ENCODE results near the gene RHBDF2. TPM values are rescaled to one million over a fixed set of nuclear protein-coding genes. Genes with fewer than 3 reads are reported as not detected.

RHBDF2 gene
- total RNA-seq, 4 donors from 2014 or later = 33.1 to 99.0 (median 73.5) TPM

DNA sequence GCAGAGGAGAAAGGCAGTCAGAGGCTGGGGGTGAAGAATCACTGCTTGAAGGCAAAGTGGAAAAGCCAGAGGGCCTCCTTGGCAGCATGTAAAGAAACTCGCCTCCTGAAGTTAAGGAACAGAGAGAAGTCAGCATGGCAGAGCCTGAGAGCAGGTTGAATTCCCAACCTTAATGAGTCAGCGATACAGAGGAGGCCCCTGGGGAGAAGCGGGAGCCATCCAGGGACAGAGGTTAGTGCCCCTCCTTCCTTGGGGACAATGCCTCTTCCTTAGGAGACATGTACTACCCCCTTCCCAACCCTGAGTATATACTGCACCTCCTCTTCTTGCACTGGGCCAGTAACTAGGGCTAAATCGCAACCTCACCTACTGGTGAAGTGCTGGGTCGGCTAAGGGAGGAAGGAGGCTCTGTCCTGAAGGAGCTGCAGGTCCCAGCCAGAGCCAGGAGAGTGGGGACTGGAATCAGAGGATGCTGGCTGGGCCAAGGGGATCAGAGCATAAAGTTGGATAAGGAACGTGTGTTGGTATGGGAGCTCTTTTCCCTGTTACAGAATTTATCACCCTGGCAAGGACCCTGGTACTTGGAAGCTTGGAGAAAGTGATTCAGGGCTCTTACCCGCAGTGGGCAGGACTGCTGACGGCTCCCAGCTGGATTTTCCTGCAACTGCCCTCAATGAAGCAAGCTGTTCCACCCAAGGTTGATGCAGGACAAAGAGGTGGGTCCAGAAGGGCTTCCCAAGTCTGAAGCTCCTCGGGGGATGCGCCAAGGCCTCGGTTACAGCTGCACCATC lies 39.3 kb downstream of the RHBDF2 start:
- Histone ChIP-seq H3K27ac (no peak overlapping the region), H3K36me3 (no peaks in the 10 kb centered on the region), H3K4me3 (no peak overlapping the region), H3K9me3 (no peaks in the 10 kb centered on the region), H3K4me1 (peaks cover 0 to 10% (median 0%) of the 10 kb centered on the region in 4 donors), H3K27me3 (no peaks in the 10 kb centered on the region)
- DNase-seq (ENCODE audit: low spot score in 2 of 2) = no peak
- WGBS, 2 donors = 83 to 84% methylated on average over 8 to 9 of the region's 11 CpGs
- TF ChIP-seq, protein P1, sequence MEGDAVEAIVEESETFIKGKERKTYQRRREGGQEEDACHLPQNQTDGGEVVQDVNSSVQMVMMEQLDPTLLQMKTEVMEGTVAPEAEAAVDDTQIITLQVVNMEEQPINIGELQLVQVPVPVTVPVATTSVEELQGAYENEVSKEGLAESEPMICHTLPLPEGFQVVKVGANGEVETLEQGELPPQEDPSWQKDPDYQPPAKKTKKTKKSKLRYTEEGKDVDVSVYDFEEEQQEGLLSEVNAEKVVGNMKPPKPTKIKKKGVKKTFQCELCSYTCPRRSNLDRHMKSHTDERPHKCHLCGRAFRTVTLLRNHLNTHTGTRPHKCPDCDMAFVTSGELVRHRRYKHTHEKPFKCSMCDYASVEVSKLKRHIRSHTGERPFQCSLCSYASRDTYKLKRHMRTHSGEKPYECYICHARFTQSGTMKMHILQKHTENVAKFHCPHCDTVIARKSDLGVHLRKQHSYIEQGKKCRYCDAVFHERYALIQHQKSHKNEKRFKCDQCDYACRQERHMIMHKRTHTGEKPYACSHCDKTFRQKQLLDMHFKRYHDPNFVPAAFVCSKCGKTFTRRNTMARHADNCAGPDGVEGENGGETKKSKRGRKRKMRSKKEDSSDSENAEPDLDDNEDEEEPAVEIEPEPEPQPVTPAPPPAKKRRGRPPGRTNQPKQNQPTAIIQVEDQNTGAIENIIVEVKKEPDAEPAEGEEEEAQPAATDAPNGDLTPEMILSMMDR (IDR thresholded peaks at IDR 0.05) = no peak
- TF ChIP-seq EP300 (IDR thresholded peaks at IDR 0.05) = no peak
- no peak for TF ChIP-seq POLR2A (IDR thresholded peaks at IDR 0.05)

DNA sequence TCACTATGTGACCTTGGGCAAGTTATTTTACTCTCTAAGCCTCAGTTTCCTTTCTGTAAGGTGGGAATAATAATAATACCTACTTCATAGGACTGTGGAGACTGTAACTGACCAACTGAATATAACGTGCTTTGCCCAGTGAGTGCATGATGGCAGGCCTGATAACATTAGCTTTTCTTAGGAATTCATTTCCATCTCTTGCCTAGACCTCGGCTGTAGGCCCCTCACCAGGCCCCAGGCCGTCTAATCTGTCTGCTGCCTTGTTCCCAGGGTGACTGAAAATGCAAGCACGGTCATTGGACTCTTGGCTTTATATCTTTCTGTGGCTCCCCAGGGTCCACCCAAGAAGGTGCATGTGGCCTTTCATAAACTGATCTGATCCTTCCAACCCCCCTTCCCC lies 41.5 kb downstream of the RHBDF2 start:
- no peaks in the 10 kb centered on the region for H3K36me3 ChIP-seq
- no peak for TF ChIP-seq EP300 (IDR thresholded peaks at IDR 0.05)
- no peak for TF ChIP-seq POLR2A (IDR thresholded peaks at IDR 0.05)
- TF ChIP-seq, protein P1 (IDR thresholded peaks at IDR 0.05) = no peak
- H3K27ac ChIP-seq = no peak overlapping the region
- DNase-seq (ENCODE audit: low spot score in 2 of 2) = no peak
- WGBS, 2 donors = 66 to 69% methylated on average over 4 of the region's 4 CpGs
- H3K4me3 ChIP-seq = no peak overlapping the region
- H3K9me3 ChIP-seq = no peaks in the 10 kb centered on the region
- H3K4me1 ChIP-seq = no peaks in the 10 kb centered on the region
- no peaks in the 10 kb centered on the region for H3K27me3 ChIP-seq

DNA sequence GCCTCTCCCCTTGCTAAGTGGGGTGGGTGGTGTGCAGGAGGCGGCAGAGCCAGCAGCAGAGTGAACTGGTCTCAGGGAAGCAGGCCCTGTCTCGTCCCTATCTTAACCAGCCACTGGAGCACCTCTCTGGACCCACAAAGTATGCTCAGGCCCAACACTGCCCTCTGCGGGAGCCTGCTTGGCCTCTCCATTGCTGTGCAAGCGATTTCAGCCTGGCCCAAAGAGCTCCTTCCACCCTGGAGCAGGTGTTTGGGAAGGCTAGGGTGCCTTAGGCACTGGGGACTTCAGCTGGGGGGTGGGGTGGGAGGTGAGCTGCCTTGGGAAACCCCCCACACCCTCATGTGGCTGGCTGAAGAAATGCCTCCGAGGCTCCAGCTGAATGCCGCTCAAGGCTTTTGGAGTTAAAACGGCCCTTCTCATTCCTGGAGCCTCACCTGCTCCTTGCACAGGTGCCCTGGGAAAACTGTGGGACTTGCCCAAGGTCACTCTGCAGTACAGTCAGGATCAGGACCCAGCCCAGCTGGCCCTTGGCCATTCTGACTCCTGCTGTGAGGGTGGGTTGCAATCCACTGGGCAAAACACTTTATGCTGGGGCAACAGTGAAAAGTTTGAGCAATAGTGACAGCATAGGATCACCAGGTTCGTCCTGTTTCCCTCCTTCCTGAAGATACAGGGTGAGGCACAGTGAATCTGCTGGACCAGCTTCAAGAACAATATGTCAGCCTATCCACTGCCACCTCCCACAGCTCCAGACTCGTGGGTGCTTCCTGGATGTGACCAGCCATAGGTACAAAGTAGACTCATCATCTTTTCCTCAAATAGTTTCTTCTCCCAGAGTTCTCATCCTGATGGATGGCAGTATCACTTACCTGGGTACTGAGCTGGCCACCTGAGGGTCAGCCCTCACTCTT lies 42.4 kb downstream of the RHBDF2 start:
- no peak overlapping the region for H3K27ac ChIP-seq
- 44 to 49% methylated on average over 6 to 9 of the region's 9 CpGs for WGBS, 2 donors
- no peaks in the 10 kb centered on the region for H3K9me3 ChIP-seq
- H3K27me3 ChIP-seq = no peaks in the 10 kb centered on the region
- no peak for TF ChIP-seq EP300 (IDR thresholded peaks at IDR 0.05)
- TF ChIP-seq POLR2A (IDR thresholded peaks at IDR 0.05) = no peak
- TF ChIP-seq, protein P1 (IDR thresholded peaks at IDR 0.05) = peak in 2 of 5 experiments; percentile 10 to 24
- DNase-seq (ENCODE audit: low spot score in 2 of 2) = no peak
- H3K4me1 ChIP-seq = no peaks in the 10 kb centered on the region
- no peak overlapping the region for H3K4me3 ChIP-seq
- H3K36me3 ChIP-seq = no peaks in the 10 kb centered on the region

DNA sequence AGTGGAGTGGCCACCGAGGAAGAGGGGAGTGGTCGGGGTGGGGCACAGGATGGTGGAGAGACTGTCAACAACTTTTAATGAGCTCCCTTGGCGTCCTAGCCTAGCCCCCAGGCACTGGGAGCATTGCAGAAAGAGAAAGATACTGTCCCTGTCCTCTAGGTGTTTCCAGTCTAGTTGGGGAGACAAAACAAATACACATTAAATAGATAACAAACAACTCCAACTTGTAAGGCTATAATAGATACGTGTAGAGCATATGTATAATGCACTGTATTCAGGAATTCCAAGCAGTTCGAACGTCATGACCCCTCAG lies 47.8 kb downstream of the RHBDF2 start:
- peaks cover 0 to 14% (median 6%) of the 10 kb centered on the region in 4 donors for H3K4me1 ChIP-seq
- peak overlapping the region in 1 of 4 donors; percentile 82 for H3K27ac ChIP-seq
- no peaks in the 10 kb centered on the region for H3K9me3 ChIP-seq
- WGBS, 2 donors = 19% methylated on average over 6 of the region's 6 CpGs
- no peaks in the 10 kb centered on the region for H3K27me3 ChIP-seq
- DNase-seq (ENCODE audit: low spot score in 2 of 2) = no peak
- H3K4me3 ChIP-seq = peak overlapping the region in 2 of 4 donors; percentile 65 to 95
- TF ChIP-seq, protein P1 (IDR thresholded peaks at IDR 0.05) = no peak
- TF ChIP-seq POLR2A (IDR thresholded peaks at IDR 0.05) (no peak), EP300 (IDR thresholded peaks at IDR 0.05) (no peak)
- no peaks in the 10 kb centered on the region for H3K36me3 ChIP-seq
